Measurements from ENCODE around the gene MICU1. TPM values are rescaled to one million over a fixed set of nuclear protein-coding genes. Genes with fewer than 3 reads are reported as not detected.

Gene MICU1
- total and polyA plus RNA-seq, 10 of the 15 experiments (the other 5 are each of a cell fraction or from before 2014, with no cell fraction given): 18.2 to 36.4 (median 22.2) TPM

GRCh38 chr10:72658696-72659400 is 33.0 kb upstream of the MICU1 start:
- no peak for TF ChIP-seq GABPA (IDR thresholded peaks at IDR 0.05; ENCODE audit: low read depth)
- TF ChIP-seq MXI1 (IDR thresholded peaks at IDR 0.05; ENCODE audit: low read depth, low read length): no peak
- no peak for TF ChIP-seq MTA3 (IDR thresholded peaks at IDR 0.05; ENCODE audit: borderline replicate concordance, low read length)
- no peak for TF ChIP-seq EED (IDR thresholded peaks at IDR 0.05; ENCODE audit: low read depth)
- TF ChIP-seq, protein P1, sequence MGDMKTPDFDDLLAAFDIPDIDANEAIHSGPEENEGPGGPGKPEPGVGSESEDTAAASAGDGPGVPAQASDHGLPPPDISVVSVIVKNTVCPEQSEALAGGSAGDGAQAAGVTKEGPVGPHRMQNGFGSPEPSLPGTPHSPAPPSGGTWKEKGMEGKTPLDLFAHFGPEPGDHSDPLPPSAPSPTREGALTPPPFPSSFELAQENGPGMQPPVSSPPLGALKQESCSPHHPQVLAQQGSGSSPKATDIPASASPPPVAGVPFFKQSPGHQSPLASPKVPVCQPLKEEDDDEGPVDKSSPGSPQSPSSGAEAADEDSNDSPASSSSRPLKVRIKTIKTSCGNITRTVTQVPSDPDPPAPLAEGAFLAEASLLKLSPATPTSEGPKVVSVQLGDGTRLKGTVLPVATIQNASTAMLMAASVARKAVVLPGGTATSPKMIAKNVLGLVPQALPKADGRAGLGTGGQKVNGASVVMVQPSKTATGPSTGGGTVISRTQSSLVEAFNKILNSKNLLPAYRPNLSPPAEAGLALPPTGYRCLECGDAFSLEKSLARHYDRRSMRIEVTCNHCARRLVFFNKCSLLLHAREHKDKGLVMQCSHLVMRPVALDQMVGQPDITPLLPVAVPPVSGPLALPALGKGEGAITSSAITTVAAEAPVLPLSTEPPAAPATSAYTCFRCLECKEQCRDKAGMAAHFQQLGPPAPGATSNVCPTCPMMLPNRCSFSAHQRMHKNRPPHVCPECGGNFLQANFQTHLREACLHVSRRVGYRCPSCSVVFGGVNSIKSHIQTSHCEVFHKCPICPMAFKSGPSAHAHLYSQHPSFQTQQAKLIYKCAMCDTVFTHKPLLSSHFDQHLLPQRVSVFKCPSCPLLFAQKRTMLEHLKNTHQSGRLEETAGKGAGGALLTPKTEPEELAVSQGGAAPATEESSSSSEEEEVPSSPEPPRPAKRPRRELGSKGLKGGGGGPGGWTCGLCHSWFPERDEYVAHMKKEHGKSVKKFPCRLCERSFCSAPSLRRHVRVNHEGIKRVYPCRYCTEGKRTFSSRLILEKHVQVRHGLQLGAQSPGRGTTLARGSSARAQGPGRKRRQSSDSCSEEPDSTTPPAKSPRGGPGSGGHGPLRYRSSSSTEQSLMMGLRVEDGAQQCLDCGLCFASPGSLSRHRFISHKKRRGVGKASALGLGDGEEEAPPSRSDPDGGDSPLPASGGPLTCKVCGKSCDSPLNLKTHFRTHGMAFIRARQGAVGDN (IDR thresholded peaks at IDR 0.05): no peak
- no peak for TF ChIP-seq SMAD1 (IDR thresholded peaks at IDR 0.05; ENCODE audit: low read depth, partially characterized antibody)
- TF ChIP-seq FOXM1 (IDR thresholded peaks at IDR 0.05; ENCODE audit: low read depth, low read length): no peak
- TF ChIP-seq ZNF384 (IDR thresholded peaks at IDR 0.05; ENCODE audit: borderline replicate concordance, low read depth, low read length): no peak
- TF ChIP-seq YY1 (IDR thresholded peaks at IDR 0.05; ENCODE audit: low read depth, low read length): no peak
- H4K20me1 ChIP-seq (ENCODE audit: control insufficient read depth, insufficient read depth): no peaks in the 10 kb centered on the region
- H3K36me3 ChIP-seq (ENCODE audit: control insufficient read depth in 2 of 2, insufficient read depth in 2 of 2, low read length in 1 of 2): no peaks in the 10 kb centered on the region
- 86% methylated on average over 5 of the region's 5 CpGs for WGBS (ENCODE audit: insufficient coverage, insufficient replicate concordance, low lambda C conversion rate, missing lambda C conversion rate)
- H3K9ac ChIP-seq (ENCODE audit: control insufficient read depth, insufficient read depth, low read length): no peak overlapping the region
- CTCF ChIA-PET: no interaction called here
- no peaks in the 10 kb centered on the region for H3K79me2 ChIP-seq (ENCODE audit: control insufficient read depth, insufficient read depth, low read length)
- SMC1A ChIA-PET (ENCODE audit: uncharacterized antibody, unreplicated experiment): interaction anchor here (1.1 to 1.6 kb wide), 2 partner anchors 35 to 38 kb away, joined by 3 read pairs; no protein-coding TSS in a partner anchor
- ATAC-seq (no peak), FAIRE-seq (no peak), DNase-seq (ENCODE audit: low read depth, low spot score) (no peak)
- intact Hi-C loops (cut with micrococcal nuclease; ENCODE audit: unreplicated experiment): no loop called here
- RAD21 ChIA-PET (ENCODE audit: unreplicated experiment): interaction anchor here (1.9 kb wide), 1 partner anchor 218 kb away, joined by 4 read pairs; no protein-coding TSS in a partner anchor
- H3K4me2 ChIP-seq (ENCODE audit: control insufficient read depth, insufficient read depth): no peak overlapping the region
- no peaks in the 10 kb centered on the region for H3K4me1 ChIP-seq (ENCODE audit: control insufficient read depth, insufficient read depth, low read length)
- BruUV-seq (replicated peaks): no TSS peak
- H3K27me3 ChIP-seq (replicated peaks in 1 of 2; ENCODE audit: control insufficient read depth in 2 of 2, insufficient read depth in 2 of 2, low read length in 1 of 2): no peaks in the 10 kb centered on the region
- in situ Hi-C loops (cut with MboI): no loop called here
- H3K27ac ChIP-seq (ENCODE audit: control insufficient read depth, insufficient read depth): no peak overlapping the region
- POLR2A ChIA-PET: interaction anchor here (0.5 to 1.0 kb wide), 2 partner anchors 26 to 38 kb away, joined by 3 read pairs; no protein-coding TSS in a partner anchor
- no peak overlapping the region for H2AFZ ChIP-seq (ENCODE audit: control insufficient read depth, low read depth, low read length)
- H3K4me3 ChIP-seq: no peak overlapping the region
- no peaks in the 10 kb centered on the region for H3K9me3 ChIP-seq (replicated peaks; ENCODE audit: control insufficient read depth, insufficient read depth, low read length)

Measured in GM12878 (cell line).